Measurements from ENCODE around the gene SLA2.
"Not testable (repeated sequence)": the region's sequence is repeated elsewhere in the genome, so short reads cannot be mapped to it uniquely, and the experiment has no call there.

Gene SLA2

DNA sequence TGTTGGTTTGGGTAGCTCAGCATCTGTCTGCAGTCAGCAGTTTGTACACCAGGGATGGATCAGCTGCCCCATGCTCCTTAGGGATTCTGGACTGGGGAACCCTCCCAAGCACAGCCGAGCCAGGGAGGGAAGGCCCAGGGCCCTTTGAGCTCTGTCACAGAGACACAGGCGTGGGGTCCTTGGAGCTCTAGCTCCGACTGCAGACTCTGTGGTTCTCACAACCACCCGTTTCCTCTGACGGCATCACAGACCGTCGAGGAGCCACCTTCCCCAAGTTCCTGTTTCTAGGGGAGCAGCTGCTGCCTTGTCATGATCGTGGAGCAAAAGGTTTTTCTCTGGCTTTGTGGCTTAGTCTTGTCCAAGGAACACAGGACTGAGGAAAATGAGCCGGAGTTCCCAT, at the start of gene SLA2:
TSS of gene SLA2 (minus strand) at position 199 of the 400 bp plus-strand sequence. CDS start 4,861 bp downstream, outside the sequence.
- DNase-seq = peak; percentile 77 to 78

DNA sequence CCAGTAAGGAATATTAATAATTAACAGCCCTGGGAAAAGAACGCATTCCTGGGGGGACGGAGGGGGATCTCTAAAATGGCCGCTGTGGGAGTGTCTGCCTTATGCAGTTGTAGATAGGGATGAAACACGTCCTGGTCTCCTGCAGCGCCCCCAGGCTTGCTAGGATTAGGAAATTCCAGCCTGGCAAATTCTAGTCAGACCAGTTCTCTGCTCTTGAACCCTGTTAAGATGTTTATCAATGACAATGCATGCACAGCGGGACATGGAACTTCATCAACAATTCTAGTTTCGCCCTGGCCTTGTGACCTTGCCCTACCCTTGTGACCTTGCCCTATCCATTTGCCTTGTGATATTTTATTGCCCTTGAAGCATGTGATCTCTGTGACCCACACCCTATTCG, 49.5 kb upstream of the SLA2 start:
- not testable (repeated sequence) for DNase-seq

- no peak for DNase-seq
Measured at GRCh38 chr20:36688630-36689029, 42.6 kb upstream of the SLA2 start.

GRCh38 chr20:36687850-36688249, 41.9 kb upstream of the SLA2 start:
- DNase-seq = no peak

DNA sequence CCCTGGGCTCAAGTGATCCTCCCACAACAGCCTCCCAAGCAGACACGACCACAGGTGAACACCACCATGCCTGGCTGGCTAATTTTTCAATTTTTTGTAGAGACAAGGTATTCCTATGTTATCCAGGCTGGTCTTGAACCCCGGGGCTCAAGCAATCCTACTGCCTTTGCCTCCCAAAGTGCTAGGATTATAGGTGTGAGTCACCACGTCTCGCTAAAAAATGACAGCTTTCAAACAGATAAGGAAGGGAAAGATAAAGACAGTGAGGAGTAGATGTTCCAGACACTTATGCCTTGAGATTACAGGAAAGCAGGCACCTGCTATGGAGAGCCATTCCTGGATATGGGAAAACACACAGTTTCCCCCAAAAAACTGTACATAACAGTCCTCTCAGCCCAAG, 40.9 kb upstream of the SLA2 start:
- no peak for DNase-seq

DNA sequence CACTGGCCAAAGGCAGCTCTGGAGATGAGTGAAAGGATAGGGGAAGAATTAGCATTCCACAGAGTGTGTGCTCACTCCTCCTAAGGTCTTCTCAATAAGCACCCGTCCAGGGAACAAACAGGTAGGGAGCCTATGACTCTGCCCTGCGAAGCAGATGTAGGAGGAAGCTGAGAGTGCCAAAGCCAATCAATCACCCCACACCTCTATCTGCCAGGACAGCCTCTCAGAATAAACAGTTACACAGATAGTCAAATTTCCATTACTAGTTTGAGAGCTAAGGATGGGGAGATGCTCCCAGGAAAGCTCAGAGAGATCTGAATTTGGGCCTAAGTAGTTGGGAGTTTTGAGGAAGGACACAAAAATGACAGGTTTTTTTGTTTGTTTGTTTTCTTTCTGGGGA, 40.5 kb upstream of the SLA2 start:
- DNase-seq = no peak

DNA sequence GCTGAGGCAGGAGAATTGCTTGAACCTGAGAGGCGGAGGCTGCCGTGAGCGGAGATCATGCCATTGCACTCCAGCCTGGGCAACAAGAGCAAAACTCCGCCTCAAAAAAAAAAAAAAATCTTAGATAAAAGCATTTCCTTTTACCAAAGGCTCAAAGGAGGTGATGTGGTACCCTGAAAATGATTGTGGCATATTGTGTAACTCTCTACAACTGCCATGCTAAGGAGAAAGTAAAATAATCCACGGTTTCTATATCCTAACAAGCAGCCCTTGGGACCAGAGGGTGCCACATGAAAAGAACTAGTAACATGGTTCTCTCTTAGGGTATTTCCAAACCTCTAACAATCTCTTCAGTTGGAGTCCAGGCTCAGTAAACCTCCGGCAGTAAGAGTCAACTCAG, 38.8 kb upstream of the SLA2 start:
- DNase-seq = no peak

DNA sequence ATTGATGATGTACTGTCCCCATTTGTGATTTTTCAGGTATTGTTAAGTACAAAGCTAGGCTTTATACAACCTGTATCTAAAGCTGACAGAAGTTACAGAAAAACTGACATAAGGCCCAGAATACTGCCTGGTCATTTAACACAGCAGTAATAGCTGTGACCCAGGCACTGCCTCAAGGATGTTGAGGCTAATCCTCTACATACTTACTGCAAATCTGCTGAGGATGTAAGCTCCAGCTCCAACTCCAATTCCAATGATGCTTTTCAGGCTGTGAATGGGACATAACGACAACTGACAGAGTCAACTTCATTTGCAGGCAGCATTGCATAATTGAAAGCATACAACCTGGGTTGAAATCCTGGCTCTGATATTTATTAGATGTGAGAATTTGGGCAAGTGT, 36.3 kb upstream of the SLA2 start:
- no peak for DNase-seq

DNA sequence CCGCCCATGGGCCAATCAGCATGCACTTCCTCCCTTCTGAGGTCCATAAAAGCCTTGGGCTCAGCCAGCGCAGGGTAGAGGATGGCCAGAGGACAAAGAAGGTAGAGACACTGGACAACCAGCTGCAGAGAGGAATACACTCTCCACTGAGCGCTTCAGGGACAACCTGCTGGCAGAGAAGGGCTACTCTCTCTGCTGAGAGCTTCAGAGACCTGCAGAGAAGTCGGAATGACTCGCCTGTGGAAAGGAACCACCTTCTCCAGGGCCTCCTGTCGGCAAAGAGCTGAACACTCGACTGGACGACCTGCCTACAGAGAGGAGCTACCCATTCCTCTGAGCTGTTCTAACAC, 31.4 kb upstream of the SLA2 start:
- DNase-seq = no peak

DNA sequence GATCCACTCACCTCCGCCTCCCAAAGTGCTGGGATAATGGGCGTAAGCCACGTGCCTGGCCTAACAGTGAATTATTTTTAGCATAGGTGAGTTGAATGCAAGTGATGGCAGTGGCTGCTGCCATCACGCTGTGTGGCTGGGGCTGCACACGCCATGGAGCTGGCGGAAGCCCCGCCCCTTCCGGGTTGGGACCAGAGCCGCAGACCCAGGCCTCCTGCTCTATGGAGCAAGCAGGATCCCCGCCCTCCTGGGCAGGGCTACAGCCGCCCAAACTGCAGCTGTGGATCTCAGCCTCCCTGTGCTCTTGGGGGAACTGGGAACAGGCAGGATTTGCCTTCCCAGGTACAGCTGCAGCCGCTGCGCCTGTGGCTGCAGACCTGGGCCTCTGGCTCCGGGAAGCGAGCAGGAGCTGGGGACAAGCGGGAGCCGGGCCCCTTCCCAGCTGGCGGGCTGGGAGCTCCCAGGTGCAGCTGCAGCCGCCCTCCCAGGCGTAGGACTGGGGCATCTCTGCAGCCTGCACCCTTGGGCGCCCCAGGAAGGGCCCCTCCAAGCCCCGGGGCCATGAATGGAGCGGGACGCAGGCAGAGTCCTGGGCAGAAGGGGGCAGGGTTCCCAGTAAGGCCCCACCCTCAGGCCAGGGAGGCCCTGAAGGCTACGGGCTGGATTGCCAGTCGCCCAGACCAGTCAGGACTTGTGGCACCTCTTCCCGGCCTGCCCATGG, 30.9 kb upstream of the SLA2 start:
- DNase-seq = no peak

DNA sequence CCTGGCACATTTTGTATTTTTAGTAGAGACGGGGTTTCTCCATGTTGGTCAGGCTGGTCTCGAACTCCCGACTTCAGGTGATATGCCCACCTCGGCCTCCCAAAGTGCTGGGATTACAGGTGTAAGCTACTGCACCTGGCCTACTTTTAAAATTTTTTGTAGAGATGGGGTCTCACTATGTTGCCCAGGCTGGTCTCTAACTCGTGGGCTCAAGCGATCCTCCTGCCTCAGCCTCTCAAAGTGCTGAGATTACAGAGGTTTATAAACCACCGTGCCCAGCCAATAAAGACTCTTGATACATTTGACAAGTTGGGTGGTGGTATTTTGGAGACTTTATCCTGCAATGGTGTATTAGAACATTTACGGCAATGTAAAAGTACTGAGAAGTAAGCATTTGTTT, 29.5 kb upstream of the SLA2 start:
- not testable (repeated sequence) for DNase-seq

DNA sequence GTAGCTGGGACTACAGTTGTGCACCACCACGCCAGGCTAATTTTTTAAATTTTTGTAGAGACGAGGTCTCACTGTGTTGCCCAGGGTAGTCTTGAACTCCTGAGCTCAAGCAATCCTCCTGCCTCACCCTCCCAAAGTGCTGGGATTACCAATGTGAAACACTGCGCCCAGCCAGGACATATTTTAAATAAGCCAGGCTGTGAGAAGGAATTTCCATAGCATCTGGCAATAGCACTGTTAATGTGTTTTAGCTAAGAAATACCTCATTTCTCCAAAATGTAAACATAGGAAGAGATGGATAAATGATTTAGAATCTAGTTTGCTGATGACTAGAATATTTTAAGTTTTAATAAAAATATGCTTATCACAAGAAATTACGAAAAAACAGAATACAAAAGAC, 27.0 kb upstream of the SLA2 start:
- DNase-seq = no peak

GRCh38 chr20:36670665-36671357, 24.8 kb upstream of the SLA2 start:
- no peak for DNase-seq

DNA sequence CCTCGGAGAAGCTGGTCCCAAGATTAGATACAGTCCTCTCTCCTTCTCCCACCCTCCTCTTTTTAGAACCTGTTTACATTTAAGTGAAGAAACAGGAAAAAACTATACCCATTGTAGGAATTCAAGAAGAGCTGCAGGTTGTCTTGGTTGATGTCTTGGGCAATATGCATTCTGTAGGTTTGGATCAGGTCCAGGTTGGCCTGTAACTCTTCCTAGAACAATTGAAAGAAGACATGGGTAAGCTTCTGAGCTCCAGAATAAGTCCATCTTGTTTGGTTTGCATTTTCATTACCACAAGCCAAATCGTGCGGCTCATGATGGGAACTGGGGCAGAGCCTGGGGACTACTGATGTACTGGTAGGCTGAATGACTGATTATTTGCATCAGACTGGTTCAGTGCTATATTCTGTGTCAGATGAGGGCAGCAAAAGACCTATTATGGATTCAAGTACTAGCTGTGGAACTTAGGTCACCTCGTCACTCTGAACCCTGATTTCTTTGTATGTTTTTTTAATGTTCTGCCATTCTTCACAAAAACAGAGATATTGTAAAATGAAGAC, 20.3 kb upstream of the SLA2 start:
- DNase-seq = peak; percentile 40 to 58

GRCh38 chr20:36663031-36663430, 17.0 kb upstream of the SLA2 start:
- DNase-seq = peak; percentile 42 to 51

DNA sequence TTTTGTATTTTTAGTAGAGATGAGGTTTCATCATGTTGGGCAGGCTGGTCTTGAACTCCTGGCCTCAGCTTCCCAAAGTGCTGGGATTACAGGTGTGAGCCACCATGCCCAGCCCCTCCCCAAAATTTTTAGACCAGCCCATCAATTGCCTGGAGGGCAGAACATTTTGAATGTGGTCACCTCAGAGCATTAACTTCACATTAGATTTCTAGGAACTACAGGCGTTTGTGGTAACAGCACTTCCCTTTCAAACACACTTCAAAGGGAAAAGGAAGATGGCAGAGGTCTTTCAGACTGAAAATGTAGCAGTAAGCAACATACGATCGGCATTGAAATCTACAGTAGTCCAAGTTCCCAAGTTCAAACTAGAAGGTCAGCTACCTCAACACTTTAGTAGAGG, 12.3 kb upstream of the SLA2 start:
- DNase-seq = peak; percentile 78 to 81

- DNase-seq = no peak
Measured at GRCh38 chr20:36656733-36657132, 10.7 kb upstream of the SLA2 start.

DNA sequence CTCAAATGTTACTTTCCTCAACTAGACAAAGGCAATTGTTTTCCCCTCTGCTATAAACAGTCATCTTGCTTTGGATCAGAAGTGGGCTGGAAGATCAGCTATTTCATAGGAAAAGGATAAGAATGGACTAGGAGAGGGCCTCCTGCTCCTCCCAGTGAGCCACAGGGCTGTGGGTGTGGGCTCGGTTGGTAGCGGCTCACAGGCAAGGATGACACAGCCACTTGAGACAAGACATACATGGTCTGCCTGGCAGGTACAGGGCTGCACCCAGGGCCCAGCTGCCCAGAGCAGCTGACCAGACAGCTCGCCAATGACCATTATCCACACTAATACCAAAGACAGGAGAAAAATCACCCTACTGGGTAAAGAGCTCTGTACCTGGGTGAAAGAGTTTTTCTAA, 9.0 kb upstream of the SLA2 start:
- no peak for DNase-seq

DNA sequence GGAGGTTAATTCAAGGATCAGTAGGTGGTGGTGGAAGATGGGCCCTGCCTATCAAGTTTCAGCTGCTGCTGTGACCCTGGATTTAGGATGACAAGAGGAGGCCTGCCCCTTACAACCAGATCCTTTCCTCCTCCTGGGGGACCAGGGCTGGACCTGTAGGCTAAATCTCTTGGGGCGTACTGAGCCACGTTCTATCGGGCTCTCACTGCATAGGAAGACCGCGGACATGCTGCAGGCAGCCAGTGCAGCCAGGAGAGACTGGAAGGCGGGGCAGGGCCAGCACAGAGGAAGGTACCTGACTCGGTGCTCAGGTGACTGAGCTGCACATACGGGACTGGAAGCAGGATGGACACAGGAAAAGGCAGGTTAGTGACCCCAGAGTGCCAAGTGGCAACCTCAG, 8.5 kb upstream of the SLA2 start:
- no peak for DNase-seq

DNA sequence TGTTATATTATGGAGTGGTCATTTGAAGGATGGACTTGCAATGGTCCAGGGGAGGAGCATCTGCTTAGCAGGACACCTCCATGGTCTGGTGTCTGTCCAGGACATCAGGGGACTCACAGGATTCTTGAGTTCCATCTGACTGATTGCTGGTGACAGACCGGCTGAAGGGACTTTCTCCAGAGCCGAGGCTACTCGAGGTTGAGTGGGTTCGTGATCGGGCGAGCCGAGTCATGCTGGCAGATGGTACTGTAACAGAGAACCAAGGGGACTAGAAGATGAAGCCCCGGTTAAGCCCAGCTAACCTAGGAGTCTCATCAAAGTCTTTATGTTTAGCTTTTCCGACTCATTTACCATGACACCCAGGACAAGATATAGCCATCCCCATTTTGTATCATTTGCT, 7.5 kb upstream of the SLA2 start:
- no peak for DNase-seq

DNA sequence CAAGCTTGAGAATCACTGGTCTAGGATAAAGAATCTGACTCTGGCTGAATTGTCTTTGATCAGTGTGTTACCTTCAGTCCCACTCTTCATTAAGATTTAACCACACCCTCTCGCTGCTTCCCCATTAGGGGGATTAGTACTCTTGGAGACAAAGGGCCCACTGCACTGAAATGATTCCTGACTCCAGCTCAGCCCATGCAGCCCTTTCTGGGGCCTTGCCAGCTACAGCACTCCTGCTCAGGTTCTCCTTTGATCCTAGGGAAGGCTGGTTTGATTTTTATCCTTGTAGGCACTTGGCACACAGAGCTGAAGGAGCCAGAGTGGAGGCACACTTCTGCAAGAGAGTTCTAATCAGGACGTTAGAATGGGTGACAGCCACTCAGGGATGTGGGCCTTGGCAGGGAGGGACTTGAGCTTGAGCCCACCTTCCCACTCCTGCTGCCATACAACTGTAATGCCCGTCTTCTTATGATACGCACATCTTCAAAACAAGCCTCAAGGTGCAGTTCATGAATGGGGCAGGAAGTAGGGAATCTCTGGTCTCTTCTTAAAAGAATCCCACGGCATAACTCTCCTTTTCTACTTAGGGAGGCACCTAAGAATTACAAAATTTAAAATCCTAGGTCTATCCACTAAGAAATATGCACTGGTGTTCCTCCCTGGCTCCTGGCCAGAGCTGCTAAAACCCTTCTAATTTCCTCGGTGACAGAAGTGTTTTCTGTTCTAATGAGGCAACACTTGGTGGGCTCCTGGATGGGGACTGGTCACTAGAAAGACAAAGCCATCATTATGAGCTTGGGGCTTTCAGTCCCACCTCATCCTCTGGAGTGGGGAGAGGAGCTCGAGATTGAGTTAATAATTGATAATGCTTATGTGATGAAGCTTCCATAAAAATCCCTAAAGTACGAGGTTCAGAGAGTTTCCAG, 1.5 kb upstream of the SLA2 start:
- DNase-seq = no peak

DNA sequence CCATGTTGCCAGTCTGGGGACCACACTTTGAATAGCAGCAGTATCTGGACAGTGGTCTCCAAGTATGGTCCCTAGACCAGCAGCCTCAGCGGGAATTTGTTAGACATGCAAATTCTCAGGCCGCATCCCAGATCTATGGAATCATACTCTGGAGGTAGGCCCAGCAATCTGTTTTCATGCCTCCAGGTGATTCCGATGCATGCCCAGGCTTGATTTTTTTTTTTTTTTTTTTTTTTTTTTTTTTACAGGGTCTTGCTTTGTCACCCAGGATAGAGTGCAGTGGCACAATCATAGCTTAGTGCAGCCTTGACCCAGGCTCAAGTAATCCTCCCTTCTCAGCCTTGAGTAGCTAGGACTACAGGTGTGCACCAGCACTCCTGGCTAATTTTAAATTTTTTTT, 682 bp upstream of the SLA2 start:
- no peak for DNase-seq

DNA sequence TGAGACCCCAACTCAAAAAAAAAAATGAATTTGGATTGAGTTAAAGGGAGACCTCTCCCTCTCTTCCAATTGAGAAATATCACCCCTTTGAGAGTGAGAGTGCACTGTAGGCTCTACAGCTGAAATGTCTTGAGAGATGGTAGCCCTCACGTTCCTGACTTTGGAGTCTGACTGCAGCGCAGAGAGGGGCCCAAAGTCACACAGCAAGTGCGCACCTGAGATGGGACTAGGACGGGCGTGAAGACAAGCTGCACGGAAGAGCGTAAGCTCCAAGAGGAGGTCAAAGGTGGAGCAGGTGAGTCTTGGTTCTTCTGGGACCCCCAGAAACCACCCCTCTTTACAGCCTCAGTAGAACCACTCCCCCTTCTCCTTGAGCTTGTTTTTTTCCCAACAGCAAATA, 643 bp downstream of the SLA2 start:
- DNase-seq = no peak

All from AML-193 (cell line).